ENCODE measurements around the gene TMEM143.

- TF ChIP-seq CTCF (IDR thresholded peaks at IDR 0.05) (no peak), POLR2A (IDR thresholded peaks at IDR 0.05) (peak in 1 of 2 donors; percentile 61)
These were observed 41.8 kb downstream of the TMEM143 start for GRCh38 chr19:48321622-48322591.
